Measurements from ENCODE around the gene DTD1.

The DTD1 gene

GRCh38 chr20:18805881-18806280 is 218.0 kb downstream of the DTD1 start:
- DNase-seq, result no peak

- DNase-seq, result no peak
These were observed 220.9 kb downstream of the DTD1 start for GRCh38 chr20:18808712-18809111.

GRCh38 chr20:18811186-18811585 is 223.3 kb downstream of the DTD1 start:
- DNase-seq, result no peak

GRCh38 chr20:18811904-18812303 is 224.1 kb downstream of the DTD1 start:
- no peak for DNase-seq

- no peak for DNase-seq
These were observed 225.6 kb downstream of the DTD1 start, which contains the start of gene SCP2D1 for GRCh38 chr20:18813483-18813882. TSS of gene SCP2D1 (plus strand) at chr20:18813783. CDS start at chr20:18813816, 33 bp downstream.

GRCh38 chr20:18815194-18815942 is 227.5 kb downstream of the DTD1 start:
- no peak for DNase-seq
